HG03575 (cell line): ENCODE data around the gene ULK1.
"Not testable (repeated sequence)": the region's sequence is repeated elsewhere in the genome, so short reads cannot be mapped to it uniquely, and the experiment has no call there.

ENCODE experiments used
- ATAC-seq: cut with Tn5 transposase; IDR thresholded peaks from one replicate; pipeline ENCODE4 v1.9.1; 2021; ENCODE audit not compliant: unreplicated experiment, insufficient number of reproducible peaks, low FRiP score; ENCODE audit errors: extremely low read depth

Gene ULK1

DNA sequence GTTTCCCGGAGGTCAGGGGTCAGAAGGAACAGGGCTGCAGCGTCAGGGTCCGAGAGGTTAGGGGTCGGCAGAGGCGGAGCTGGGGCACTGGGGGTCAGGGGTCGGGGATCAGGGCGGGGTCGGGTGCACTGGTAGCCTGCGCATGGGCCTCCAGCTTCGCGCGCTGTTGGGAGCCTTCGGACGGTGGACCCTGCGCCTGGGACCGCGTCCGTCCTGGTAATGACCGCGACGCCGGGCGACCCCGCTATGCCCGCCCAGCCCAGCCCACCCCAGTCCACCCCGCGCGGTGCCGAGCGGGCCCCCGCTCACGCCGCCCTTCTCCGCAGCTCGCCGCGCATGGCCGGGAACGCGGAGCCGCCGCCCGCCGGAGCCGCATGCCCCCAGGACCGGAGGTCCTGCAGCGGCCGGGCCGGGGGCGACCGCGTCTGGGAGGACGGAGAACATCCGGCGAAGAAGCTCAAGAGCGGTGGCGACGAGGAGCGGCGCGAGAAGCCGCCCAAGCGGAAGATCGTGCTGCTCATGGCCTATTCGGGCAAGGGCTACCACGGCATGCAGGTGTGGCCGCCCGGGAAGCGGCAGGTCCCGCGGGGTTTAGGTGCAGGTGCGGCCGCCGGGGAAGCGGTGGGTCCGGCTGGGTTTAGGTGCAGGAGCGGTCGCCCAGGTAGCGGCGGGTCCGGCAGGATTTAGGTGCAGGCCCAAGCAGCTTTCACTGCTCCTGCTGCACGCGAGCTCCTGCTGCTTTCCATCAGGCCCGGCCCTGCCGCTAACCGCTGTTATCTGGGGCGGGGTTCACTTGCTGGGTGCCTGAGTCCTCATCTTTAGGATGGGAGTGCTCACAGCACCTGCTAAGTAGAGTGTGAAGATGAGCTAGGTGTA is 35.4 kb downstream of the ULK1 start:
- ATAC-seq = no peak

DNA sequence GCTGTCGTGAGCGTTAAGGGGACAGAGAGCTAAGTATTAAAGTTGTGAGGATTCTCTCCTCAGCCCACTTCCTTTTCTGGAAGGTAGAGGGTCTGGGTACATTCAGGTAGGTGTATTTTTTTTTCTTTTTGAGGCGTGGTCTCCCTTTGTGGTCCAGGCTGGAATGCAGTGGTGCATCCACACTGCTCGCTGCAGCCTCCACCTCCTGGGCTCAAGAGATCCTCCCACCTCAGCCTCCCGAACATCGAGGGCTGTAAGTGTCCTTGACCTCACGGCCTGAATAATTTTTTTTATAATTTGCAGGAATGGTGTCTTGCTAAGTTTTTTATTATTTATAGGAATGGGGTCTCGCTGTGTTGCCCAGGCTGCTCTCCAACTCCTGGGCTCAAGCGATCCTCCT is 36.1 kb downstream of the ULK1 start:
- no peak for ATAC-seq

DNA sequence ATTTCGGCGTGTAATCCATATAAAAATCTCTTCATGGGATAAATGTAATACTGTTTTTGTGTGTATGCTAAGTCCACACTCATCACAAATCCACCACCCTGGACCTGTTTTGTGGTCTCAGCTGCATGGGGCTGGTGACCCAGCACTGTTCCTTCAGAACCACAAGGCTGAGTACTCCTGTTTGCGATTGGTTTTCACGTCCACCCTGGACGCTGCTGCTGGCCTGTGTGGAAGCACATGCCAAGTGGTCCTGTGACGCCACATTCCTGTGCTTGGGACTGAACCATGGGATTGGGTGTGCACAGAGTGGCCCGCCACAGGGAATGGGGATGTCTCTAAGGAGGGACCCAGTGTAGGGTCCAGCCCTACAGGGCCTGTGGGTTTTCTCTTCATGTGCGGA is 39.0 kb downstream of the ULK1 start:
- ATAC-seq = no peak

DNA sequence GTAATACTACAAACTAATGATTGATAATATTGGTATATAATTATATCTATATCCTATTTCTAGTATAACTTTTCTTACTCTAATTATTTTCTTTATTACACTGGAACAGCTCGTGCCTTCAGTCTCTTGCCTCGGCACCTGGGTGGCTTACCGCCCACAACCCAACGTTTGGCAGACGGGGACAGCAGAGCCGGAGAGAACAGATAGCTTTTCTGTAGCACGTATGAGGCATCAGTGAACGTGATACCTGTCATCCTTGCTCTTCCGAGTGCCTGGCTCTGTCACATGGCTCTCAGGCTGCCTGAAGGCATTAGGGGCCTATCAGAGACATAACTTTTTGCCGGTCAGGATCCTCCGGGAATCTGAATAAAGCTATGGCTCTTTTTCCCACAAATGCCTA is 40.1 kb downstream of the ULK1 start:
- no peak for ATAC-seq

DNA sequence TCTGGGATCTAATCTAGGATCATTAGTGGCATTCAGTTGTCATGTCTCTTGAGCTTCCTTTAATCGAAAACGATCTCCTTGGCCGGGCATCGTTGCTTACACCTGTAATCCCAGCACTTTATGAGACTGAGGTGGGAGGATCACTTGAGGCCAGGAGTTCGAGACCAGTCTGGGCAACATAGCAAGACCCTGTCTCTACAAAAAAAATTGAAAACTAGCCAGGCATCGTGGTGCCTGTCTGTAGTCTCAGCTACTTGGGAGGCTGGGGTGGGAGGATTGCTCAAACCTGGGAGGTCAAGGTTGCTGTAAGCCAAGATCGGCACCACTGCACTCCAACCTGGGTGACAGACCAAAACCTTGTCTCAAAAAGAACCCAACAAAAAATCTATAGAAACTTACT is 43.7 kb downstream of the ULK1 start:
- ATAC-seq = no peak

DNA sequence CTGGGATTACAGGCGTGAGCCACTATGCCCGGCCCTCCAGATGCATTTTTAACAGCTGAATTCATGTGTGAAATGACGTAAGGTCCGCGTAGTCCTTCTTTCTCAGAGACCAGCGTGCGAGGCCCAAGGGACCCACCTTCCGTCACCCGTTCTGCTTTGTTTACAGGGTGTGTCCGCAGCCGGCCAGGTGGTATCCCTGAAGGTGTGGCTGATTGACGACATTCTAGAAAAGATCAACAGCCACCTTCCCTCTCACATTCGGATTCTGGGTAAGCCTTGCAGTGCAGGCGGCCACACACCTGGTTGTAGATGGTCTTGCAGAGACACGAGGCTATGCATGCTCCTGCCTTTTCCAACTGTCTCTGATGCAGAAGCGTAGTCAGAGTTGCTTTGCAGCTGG is 44.6 kb downstream of the ULK1 start:
- no peak for ATAC-seq

DNA sequence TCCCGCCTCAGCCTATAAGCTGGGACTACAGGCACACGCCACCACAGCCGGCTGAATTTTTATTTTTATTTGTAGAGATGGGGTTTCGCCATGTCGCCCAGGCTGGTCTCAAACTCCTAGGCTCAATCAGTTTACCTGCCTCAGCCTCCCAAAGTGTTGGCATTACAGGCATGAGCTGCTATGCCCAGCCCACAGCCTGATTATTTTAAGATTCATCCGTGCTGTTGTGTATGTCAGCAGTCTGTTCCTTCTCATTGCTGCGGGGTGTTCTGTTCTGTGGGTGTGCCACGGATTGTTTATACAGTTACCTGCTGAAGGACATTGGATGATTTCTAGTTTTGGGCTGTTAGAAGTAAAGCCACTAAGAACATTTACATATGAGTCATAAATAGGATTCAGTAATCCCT is 45.7 kb downstream of the ULK1 start:
- no peak for ATAC-seq

DNA sequence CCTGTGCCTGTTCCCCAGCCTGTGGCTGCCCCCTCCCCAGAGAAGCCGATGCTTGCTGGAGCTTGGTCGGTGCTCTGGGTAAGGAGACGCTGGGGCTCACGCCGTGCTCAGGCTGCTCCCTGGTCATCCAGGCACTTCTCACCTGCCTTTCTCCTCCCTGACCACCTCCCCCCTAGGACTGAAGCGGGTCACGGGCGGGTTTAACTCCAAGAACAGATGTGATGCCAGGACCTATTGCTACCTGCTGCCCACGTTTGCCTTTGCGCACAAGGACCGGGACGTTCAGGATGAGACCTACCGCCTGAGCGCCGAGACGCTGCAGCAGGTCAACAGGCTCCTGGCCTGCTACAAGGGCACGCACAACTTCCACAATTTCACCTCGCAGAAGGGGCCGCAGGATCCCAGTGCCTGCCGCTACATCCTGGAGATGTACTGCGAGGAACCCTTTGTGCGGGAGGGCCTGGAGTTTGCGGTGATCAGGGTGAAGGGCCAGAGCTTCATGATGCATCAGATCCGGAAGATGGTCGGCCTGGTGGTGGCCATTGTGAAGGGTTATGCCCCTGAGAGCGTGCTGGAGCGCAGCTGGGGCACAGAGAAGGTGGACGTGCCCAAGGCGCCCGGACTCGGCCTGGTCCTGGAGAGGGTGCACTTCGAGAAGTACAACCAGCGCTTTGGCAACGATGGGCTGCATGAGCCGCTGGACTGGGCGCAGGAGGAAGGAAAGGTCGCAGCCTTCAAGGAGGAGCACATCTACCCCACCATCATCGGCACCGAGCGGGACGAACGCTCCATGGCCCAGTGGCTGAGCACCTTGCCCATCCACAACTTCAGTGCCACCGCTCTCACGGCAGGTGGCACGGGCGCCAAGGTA is 46.9 kb downstream of the ULK1 start:
- ATAC-seq = no peak

DNA sequence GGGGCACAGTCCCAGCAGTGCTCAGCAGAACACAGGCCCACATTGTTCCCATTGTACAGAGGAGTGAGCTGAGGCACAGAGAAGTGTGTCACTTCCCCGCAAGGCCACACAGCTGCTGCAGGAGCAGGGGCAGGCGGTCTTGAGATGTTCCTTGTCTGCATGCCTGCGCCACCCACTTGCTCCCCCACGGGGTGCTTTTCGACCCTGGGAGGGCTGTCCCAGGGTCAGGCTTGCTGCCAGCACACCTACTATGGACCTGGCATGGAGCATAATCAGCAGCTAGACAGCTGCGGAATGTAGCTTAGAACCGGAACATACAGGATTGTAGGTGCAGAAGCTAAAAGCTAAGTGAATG is 47.5 kb downstream of the ULK1 start:
- no peak for ATAC-seq

DNA sequence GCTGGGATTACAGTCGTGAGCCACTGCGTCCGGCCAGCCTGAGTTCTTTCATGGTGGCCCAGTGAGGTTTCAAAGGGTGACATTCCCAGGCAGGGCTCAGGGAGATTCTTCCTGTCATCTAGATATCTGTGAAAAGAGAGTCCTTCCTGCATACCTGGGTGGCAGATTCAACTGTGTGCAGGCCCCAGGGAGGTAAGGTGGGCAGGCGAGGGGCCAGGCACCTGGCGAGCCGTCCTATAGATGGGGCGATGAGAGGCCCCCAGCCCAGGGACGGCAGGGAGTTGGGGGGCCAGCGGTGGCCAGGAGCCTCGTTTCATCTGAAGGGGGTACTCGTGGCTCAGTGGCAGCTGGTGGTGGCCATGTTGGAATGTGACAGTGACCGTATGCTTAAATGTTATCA is 48.2 kb downstream of the ULK1 start:
- ATAC-seq = no peak

DNA sequence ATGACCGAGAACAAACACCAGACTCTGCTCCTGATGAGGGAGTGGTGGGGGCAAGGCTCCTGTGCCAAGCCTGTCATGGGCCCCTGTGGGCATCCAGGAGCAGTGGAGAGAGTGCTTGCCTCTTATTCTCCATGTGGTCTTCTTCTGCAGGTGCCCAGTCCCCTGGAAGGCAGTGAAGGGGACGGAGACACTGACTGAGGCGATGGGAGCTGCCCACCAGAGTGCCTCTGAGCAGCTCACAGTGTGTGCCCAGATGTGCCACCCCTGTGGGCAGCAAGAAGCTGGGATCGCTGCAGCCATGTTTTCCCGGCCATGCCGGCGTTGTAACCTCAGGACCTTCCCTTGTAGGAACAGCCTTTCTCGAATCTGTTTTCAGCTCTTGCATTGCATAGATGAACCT is 49.0 kb downstream of the ULK1 start:
- no peak for ATAC-seq

DNA sequence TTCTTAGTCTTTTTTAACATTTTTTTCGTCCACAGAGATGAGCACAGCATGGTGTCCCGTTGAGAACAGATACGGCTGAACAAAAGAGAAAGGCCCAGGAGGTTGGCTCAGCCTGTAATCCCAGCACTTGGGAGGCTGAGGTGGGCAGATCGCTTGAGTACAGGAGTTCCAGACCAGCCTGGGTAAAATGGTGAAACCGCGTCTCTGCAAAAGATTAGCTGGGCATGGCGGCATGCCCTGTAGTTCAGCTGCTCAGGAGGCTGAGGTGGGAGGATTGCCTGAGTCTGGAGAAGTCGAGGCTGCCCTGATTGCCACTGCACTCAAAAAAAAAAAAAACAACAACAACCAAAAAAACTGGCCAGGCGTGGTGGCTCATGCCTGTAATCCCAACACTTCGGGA is 49.5 kb downstream of the ULK1 start:
- no peak for ATAC-seq

DNA sequence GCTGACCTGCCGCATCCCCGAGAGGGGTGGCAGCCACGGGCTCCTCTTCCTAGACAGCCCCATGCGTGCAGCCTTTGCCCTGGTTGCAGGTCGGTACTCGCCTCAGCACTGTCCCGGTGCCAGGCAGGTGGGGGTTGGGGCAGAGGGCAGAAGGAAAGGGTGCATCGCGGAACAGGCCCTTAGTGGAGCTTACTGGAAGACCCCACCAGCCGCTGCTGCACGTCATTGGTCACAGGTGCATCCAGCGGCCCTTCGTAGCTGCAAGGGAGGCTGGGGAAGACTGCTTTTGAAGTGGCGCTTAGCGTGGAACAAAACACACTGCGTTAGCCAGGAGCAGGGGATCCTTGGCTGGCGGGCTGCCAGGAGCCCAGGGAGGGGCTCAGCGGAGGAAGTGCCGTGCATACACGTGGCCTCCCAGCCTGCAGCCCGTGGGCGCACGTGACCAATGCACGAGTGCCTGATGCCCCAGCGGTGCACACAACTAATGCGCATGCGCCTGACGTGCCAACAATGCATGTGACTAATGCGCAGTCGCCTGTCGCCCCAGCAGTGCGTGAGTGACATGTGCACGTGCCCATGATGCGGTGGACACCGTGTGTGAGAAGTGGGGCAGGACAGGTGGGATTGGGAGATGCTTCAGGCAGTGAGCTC is 50.3 kb downstream of the ULK1 start:
- ATAC-seq = no peak

DNA sequence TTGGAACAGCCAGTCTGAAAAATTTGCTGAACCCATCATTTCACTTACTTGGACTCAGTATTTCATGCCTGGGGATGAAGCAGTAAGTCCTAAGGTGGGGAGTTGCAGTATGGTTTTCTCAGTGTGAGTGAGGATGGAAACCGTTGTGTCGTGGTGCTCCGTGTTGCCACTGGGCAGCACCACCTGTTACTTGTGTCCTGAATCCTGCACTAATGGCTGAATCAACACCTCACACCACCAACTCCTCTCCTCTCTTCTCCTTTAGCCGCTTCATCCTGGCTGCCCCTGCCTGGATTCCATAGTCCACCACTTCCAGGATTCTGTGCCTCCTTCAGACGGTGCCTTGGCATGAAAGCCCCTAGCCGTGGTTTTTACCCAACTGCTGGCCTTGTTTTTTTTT is 52.3 kb downstream of the ULK1 start:
- no peak for ATAC-seq

DNA sequence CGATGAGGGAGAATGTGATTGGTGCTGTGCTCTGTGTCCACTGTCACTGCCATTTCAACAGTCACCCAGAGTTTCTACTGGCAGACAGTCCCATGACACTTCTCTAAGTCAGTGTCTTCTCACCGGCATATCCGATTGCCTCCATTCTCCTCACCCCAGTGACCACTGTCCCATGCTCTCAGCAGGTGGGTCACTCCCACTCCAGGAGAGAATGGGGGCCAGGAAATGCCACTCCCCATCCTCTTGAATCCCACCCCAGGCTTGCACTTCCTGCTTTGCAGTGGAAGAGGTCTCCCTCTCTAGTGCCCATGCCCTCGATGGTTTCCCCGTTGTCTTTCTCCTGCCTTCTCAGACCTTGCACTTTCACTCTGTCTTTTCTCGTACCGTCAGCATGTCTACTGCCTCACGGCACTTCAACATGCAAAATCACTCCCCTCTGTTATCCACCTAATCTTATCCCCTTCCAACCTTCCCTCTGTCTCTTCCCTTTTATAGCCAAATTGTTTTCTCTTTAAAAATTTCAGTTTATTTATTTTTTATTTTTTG is 53.1 kb downstream of the ULK1 start:
- ATAC-seq = no peak

DNA sequence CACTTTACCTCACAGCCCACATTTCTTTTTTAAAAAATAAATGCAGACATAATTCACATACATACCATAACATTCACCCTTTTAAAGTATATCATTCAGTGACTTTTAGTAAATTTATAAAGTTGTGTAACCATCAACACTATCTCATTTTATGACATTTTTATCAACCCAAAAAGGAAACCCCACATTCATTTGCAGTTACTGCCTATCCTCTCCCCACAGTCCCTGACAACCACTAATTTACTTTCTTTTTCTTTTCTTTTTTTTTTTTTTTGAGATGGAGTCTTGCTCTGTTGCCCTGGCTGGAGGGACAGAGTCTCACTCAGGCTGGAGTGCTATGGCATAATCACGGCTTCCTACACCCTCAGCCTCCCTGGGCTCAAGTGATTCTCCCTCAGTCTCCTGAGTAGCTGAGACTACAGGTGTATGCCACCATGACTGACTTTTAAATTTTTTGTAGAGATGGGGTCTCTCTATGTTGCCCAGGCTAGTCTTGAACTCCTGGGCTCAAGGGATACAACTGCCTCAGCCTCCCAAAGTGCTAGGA is 53.8 kb downstream of the ULK1 start:
- no peak for ATAC-seq

DNA sequence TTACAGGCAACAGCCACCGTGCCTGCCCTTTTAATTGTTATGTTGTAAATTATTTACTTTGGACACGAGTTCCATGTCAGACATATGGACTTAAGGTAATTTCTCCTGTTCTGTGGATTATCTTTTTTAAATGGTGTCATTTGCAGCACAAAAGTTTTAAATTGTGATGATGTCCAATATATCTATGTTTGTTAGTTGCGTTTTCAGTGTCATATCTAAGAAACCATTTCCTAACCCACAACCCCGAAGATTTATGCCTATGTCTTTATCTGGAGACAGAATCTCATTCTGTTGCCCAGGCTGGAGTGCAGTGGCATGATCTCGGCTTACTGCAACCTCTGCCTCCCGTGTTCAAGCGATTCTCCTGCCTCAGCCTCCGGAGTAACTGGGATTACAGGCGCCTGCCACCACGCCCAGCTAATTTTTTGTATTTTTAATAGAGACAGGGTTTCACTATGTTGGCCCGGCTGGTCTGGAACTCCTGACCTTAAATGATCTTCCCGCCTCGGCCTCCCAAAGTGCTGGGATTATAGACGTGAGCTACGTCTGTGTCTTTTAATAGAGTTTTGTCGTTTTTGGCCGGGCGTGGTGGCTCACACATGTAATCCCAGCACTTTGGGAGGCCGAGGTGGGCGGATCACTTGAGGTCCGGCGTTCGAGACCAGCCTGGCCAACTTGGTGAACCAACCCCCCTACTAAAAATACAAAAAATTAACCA is 54.5 kb downstream of the ULK1 start:
- ATAC-seq = not testable (repeated sequence)

DNA sequence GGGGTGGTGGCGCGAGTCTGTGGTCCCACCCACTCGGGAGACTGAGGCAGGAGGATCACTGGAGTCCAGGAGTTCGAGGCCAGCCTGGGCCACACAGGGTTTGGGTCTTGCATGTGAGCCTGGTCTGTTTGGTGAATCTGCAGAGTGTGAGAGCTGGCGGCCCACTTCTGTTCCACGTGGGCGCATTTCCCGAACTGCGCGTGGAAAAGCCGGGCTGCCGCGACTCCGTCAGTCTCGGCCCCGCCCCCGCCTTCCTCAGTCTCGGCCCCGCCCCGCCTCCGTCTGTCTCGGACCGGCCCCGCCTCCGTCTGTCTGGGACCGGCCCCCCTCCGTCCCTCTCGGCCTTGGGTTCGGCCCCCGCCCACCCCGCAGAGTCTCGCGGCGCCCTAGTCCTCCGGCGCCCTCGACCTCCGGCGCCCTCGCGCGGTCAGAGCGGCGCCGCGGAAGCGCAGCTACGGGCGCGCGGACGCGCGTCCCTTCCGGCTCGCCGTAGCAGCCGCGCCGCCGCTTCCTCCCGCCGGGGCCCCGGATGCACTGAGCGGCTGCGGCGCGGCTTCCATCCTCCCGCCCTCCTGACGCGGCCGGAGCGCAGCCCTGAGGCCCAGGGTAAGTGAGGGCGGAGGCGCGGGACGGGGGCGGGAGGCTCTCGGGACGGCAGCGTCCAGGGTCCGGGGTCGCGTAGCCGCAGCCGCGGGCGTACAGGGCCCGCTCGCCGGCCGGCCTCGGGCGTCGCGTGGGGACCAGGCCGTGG is 55.2 kb downstream of the ULK1 start, which contains the start of gene EP400:
Gene EP400, plus strand, starts transcription at position 512 of the 751 bp plus-strand sequence. CDS start 10,678 bp downstream, outside the sequence.
- no peak for ATAC-seq
